PC-3 (cell line): ENCODE measurements around the gene TEAD4. TPM values are rescaled to one million over a fixed set of nuclear protein-coding genes. Genes with fewer than 3 reads are reported as not detected.

ENCODE experiments used
- ATAC-seq: fragments of 200-7000 bp; cut with Tn5 transposase; 2 replicates; pipeline ENCODE4 v1.9.1; 2020; ENCODE audit warnings: mild to moderate bottlenecking, moderate library complexity
- BruUV-seq: library from RNA; stranded (reverse); fragments of 400-500 nt; replicated peaks from 2 replicates; lab custom pipeline; 2021; lab: Mats Ljungman, UMichigan
- CTCF ChIA-PET: fragments of 300-600 bp; sonication (Branson Sonifier 250); formaldehyde crosslinking; loops from one replicate; lab custom pipeline; 2022; ENCODE audit warnings: antibody characterized with exemption; lab: Charles Lee
- POLR2A ChIA-PET: fragments of 300-600 bp; sonication (Branson Sonifier 250); formaldehyde crosslinking; loops from one replicate; lab custom pipeline; 2022; ENCODE audit warnings: antibody characterized with exemption; ENCODE audit not compliant: unreplicated experiment; lab: Charles Lee
- DNase-seq: peaks from one replicate; pipeline ENCODE4 v3.0.0-alpha.2; 2015
- H2AFZ ChIP-seq: fragments of 300-600 bp; sonication (generic); 2 replicates; pipeline ENCODE4 v1.6.0; 2016; ENCODE audit warnings: antibody characterized with exemption, low read length
- H3F3A ChIP-seq: fragments of 300-600 bp; sonication (generic); one replicate; pipeline ENCODE4 v1.6.0; 2017; ENCODE audit warnings: antibody characterized with exemption, low read length, control low read depth, mild to moderate bottlenecking; ENCODE audit not compliant: unreplicated experiment
- H3K27ac ChIP-seq: fragments of 300-600 bp; sonication (generic); 2 replicates; pipeline ENCODE4 v1.5.1; 2016; ENCODE audit warnings: mild to moderate bottlenecking, low read length
- H3K27me3 ChIP-seq: fragments of 300-600 bp; sonication (generic); 2 replicates; pipeline ENCODE4 v1.6.1; 2016; ENCODE audit warnings: low read length, mixed read lengths
- H3K36me3 ChIP-seq: fragments of 300-600 bp; sonication (generic); 2 replicates; pipeline ENCODE4 v1.6.1; 2016; ENCODE audit warnings: low read depth, mixed run types, low read length, mixed read lengths
- H3K4me1 ChIP-seq: fragments of 300-600 bp; sonication (generic); 2 replicates; pipeline ENCODE4 v1.5.1; 2016; ENCODE audit warnings: low read length; ENCODE audit not compliant: insufficient read depth
- H3K4me2 ChIP-seq: fragments of 300-600 bp; sonication (generic); 2 replicates; pipeline ENCODE4 v1.6.0; 2016; ENCODE audit warnings: low read length
- H3K4me3 ChIP-seq: fragments of 300-600 bp; sonication (generic); 2 replicates; pipeline ENCODE4 v1.5.1; 2016; ENCODE audit warnings: mild to moderate bottlenecking, low read length, mixed read lengths
- H3K79me2 ChIP-seq: fragments of 300-600 bp; sonication (generic); 2 replicates; pipeline ENCODE4 v1.6.1; 2017; ENCODE audit warnings: low read length, mixed read lengths
- H3K9ac ChIP-seq: fragments of 300-600 bp; sonication (generic); 2 replicates; pipeline ENCODE4 v1.6.0; 2016; ENCODE audit warnings: mild to moderate bottlenecking, low read length
- H3K9me2 ChIP-seq: fragments of 300-600 bp; sonication (generic); replicated peaks from 2 replicates; pipeline ENCODE4 v1.6.1; 2016; ENCODE audit warnings: mixed run types, low read length, mixed read lengths
- H3K9me3 ChIP-seq: fragments of 300-600 bp; sonication (generic); 2 replicates; pipeline ENCODE4 v1.6.1; 2016; ENCODE audit warnings: low read length, mixed read lengths
- H4K20me1 ChIP-seq: fragments of 300-600 bp; sonication (generic); 2 replicates; pipeline ENCODE4 v1.6.1; 2016; ENCODE audit warnings: low read length, mixed read lengths
- EZH2 ChIP-seq: fragments of 300-600 bp; sonication (generic); IDR thresholded peaks from one replicate; pipeline ENCODE4 v1.6.1; 2017; ENCODE audit warnings: antibody characterized with exemption, mild to moderate bottlenecking, low read length; ENCODE audit not compliant: unreplicated experiment
- EZH2phosphoT487 ChIP-seq: fragments of 300-600 bp; sonication (generic); IDR thresholded peaks from 2 replicates; pipeline ENCODE4 v1.6.1; 2018; ENCODE audit warnings: mild to moderate bottlenecking, antibody characterized with exemption, low read length, borderline replicate concordance
- intact Hi-C: fragments of 100-400 bp; cut with micrococcal nuclease; formaldehyde crosslinking; loops from 2 replicates; pipeline ENCODE4 v1.9.0; 2023
- total RNA-seq: library from RNA; depleted of rRNA; stranded (reverse); fragments of >200 nt; gene quantifications from 2 replicates; pipeline ENCODE4 v1.2.3, GENCODE V29; 2014
- TF ChIP-seq, protein P1 (sequence below): fragments of 300-600 bp; sonication (generic); conservative IDR thresholded peaks from 2 replicates; pipeline ENCODE4 v1.5.1; 2017; ENCODE audit warnings: antibody characterized with exemption, low read depth, mild to moderate bottlenecking, low read length

TEAD4 gene
- total RNA-seq, 1 experiment from 2014 or later: 22.3 TPM

GRCh38 chr12:3036901-3037600 is 77.9 kb downstream of the TEAD4 start:
- no peaks in the 10 kb centered on the region for H3K27me3 ChIP-seq
- H3K27ac ChIP-seq: no peak overlapping the region
- H3K9me3 ChIP-seq: no peaks in the 10 kb centered on the region
- BruUV-seq: no TSS peak
- intact Hi-C loops: no loop called here
- H2AFZ ChIP-seq: no peak overlapping the region
- no peaks in the 10 kb centered on the region for H3F3A ChIP-seq
- H3K79me2 ChIP-seq: no peaks in the 10 kb centered on the region
- no peaks in the 10 kb centered on the region for H3K4me1 ChIP-seq
- TF ChIP-seq, protein P1, sequence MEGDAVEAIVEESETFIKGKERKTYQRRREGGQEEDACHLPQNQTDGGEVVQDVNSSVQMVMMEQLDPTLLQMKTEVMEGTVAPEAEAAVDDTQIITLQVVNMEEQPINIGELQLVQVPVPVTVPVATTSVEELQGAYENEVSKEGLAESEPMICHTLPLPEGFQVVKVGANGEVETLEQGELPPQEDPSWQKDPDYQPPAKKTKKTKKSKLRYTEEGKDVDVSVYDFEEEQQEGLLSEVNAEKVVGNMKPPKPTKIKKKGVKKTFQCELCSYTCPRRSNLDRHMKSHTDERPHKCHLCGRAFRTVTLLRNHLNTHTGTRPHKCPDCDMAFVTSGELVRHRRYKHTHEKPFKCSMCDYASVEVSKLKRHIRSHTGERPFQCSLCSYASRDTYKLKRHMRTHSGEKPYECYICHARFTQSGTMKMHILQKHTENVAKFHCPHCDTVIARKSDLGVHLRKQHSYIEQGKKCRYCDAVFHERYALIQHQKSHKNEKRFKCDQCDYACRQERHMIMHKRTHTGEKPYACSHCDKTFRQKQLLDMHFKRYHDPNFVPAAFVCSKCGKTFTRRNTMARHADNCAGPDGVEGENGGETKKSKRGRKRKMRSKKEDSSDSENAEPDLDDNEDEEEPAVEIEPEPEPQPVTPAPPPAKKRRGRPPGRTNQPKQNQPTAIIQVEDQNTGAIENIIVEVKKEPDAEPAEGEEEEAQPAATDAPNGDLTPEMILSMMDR: no peak
- no peak for TF ChIP-seq EZH2
- no peak for TF ChIP-seq EZH2phosphoT487
- CTCF ChIA-PET: no interaction called here
- ATAC-seq: no peak
- no peak overlapping the region for H3K4me2 ChIP-seq
- no peak overlapping the region for H3K4me3 ChIP-seq
- no peak overlapping the region for H3K9ac ChIP-seq
- POLR2A ChIA-PET: no interaction called here
- no peaks in the 10 kb centered on the region; the same call in 1 of the 2 replicates for H3K36me3 ChIP-seq
- H4K20me1 ChIP-seq: no peaks in the 10 kb centered on the region
- no peaks in the 10 kb centered on the region for H3K9me2 ChIP-seq
- no peak for DNase-seq

- no peak for ATAC-seq
- Histone ChIP-seq H3K79me2 (no peaks in the 10 kb centered on the region), H3K4me1 (no peaks in the 10 kb centered on the region), H3K36me3 (no peaks in the 10 kb centered on the region; the same call in 1 of the 2 replicates), H3F3A (no peaks in the 10 kb centered on the region), H3K27ac (no peak overlapping the region), H3K4me2 (no peak overlapping the region), H3K4me3 (no peak overlapping the region), H3K9ac (no peak overlapping the region), H3K9me3 (no peaks in the 10 kb centered on the region), H3K9me2 (no peaks in the 10 kb centered on the region), H4K20me1 (no peaks in the 10 kb centered on the region), H3K27me3 (no peaks in the 10 kb centered on the region), H2AFZ (no peak overlapping the region)
- TF ChIP-seq EZH2: no peak
- no peak for TF ChIP-seq EZH2phosphoT487
- TF ChIP-seq, protein P1: no peak
- intact Hi-C loops: no loop called here
- DNase-seq: no peak
- CTCF ChIA-PET: no interaction called here
- POLR2A ChIA-PET: no interaction called here
- BruUV-seq: no TSS peak
Observed at GRCh38 chr12:3038166-3038565, 79.0 kb downstream of the TEAD4 start.

DNA sequence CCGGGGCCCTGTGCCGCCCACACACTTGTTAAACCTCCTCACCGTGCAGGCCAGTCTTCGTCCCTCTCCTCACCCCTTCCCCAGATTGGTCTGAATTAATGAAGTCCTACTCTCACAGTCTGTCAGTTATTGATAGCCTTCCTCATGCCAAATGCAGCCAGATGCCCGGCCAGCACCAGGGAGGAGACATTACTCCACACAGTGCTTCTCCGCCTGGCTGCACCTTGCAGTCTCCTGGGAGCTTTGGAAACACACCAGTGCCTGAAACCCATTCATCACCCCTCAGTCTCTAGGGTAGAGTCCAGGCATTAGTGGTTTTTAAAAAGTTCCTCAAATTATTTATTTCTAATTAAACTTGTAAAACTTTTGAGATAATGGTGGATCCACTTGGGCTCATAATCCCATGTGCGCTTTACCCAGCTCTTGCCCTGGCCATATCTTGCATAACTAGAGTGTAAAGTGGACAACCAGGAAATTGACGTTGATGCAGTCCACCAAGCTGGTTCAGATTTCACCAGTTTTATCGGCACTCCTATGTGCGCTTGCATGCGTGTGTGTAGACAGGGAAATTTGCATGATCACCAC is 79.8 kb downstream of the TEAD4 start:
- Histone ChIP-seq H3F3A (no peaks in the 10 kb centered on the region), H2AFZ (no peak overlapping the region), H3K9me3 (no peaks in the 10 kb centered on the region), H3K9ac (no peak overlapping the region), H3K4me3 (no peak overlapping the region), H3K27me3 (no peaks in the 10 kb centered on the region), H3K79me2 (no peaks in the 10 kb centered on the region), H3K9me2 (no peaks in the 10 kb centered on the region), H3K36me3 (no peaks in the 10 kb centered on the region; the same call in 1 of the 2 replicates), H3K4me2 (no peak overlapping the region), H3K27ac (no peak overlapping the region), H4K20me1 (no peaks in the 10 kb centered on the region), H3K4me1 (no peaks in the 10 kb centered on the region)
- TF ChIP-seq EZH2 (no peak), EZH2phosphoT487 (no peak)
- TF ChIP-seq, protein P1: no peak
- DNase-seq (no peak), ATAC-seq (no peak)
- intact Hi-C loops: no loop called here
- CTCF ChIA-PET: no interaction called here
- no TSS peak for BruUV-seq
- POLR2A ChIA-PET: no interaction called here
